Spleen (tissue), 11 donors: ENCODE results near the gene DNAAF1. TPM values are rescaled to one million over a fixed set of nuclear protein-coding genes. Genes with fewer than 3 reads are reported as not detected.

Experiments used
- DNase-seq: peaks from one replicate; pipeline ENCODE4 v3.0.0-alpha.2; 2020
- H3K27ac ChIP-seq, 8 donors: fragments of 200-600 bp; sonication (generic) in 7 of 8; 1 replicate in 4 of 8; 2 replicates in 4 of 8; pipeline versions ENCODE4 v1.5.0 to v1.8.0; 2016 to 2021; ENCODE audit warnings: inconsistent platforms in 4 of 8, mild to moderate bottlenecking in 4 of 8, moderate library complexity in 1 of 8
- H3K27me3 ChIP-seq, 7 donors: fragments of 200-600 bp; sonication (generic) in 6 of 7; replicated peaks in 1 of 7; 1 replicate in 4 of 7; 2 replicates in 3 of 7; pipeline versions ENCODE4 v1.5.0 to v1.8.0; 2016 to 2021; ENCODE audit warnings: inconsistent platforms in 3 of 7, mild to moderate bottlenecking in 1 of 7
- H3K36me3 ChIP-seq, 6 donors: fragments of 200-600 bp; sonication (generic) in 5 of 6; 1 replicate in 4 of 6; 2 replicates in 2 of 6; pipeline versions ENCODE4 v1.5.0 to v1.8.0; 2016 to 2021; ENCODE audit warnings: inconsistent platforms in 2 of 6
- H3K4me1 ChIP-seq, 6 donors: fragments of 200-600 bp; sonication (generic) in 5 of 6; 1 replicate in 3 of 6; 2 replicates in 3 of 6; pipeline versions ENCODE4 v1.5.0 to v1.8.0; 2016 to 2021; ENCODE audit warnings: inconsistent platforms in 3 of 6
- H3K4me3 ChIP-seq, 8 donors: fragments of 200-600 bp; sonication (generic) in 7 of 8; 1 replicate in 4 of 8; 2 replicates in 4 of 8; pipeline versions ENCODE4 v1.5.0 to v1.8.0; 2016 to 2021; ENCODE audit warnings: inconsistent platforms in 4 of 8, mild to moderate bottlenecking in 4 of 8, moderate library complexity in 2 of 8
- H3K9me3 ChIP-seq, 8 donors: fragments of 200-600 bp; sonication (generic) in 7 of 8; 1 replicate in 4 of 8; 2 replicates in 4 of 8; pipeline versions ENCODE4 v1.5.0 to v1.8.0; 2016 to 2021; ENCODE audit warnings: inconsistent platforms in 4 of 8
- CTCF ChIP-seq, 11 experiments: fragments of 200-600 bp in 7 of 11; fragments of 450-650 bp in 4 of 11; sonication (generic) in 4 of 11; IDR thresholded peaks in 8 of 11; conservative IDR thresholded peaks in 3 of 11; 1 replicate in 7 of 11; 2 replicates in 4 of 11; pipeline versions ENCODE4 v1.4.0 to v1.8.0; 2016 to 2021; ENCODE audit warnings: antibody characterized with exemption in 11 of 11, inconsistent platforms in 4 of 11, mild to moderate bottlenecking in 1 of 11
- POLR2A ChIP-seq, 3 donors: fragments of 450-650 bp; IDR thresholded peaks; one replicate each; pipeline ENCODE4 v1.5.1; 2017; ENCODE audit warnings: antibody characterized with exemption in 3 of 3, mild to moderate bottlenecking in 1 of 3
- POLR2AphosphoS5 ChIP-seq, 3 donors: sonication (generic); formaldehyde crosslinking; IDR thresholded peaks; one replicate each; pipeline ENCODE4 v1.5.1; 2017; ENCODE audit warnings: antibody characterized with exemption in 3 of 3
- WGBS, 5 donors: extraction: QIAGEN DNeasy Blood & Tissue Kit in 3 of 5; methylation state at CpG; one replicate each; pipeline versions ENCODE4 v1.1.5 to v1.1.7; 2013 to 2018; 5-methylcytosine and 5-hydroxymethylcytosine counted together
- intact Hi-C: fragments of 100-400 bp; cut with DNase I; formaldehyde crosslinking; loops from one replicate; pipeline ENCODE4 v1.15.0; 2023; ENCODE audit warnings: low total_unique reads
- polyA plus RNA-seq, 3 donors: library from polyadenylated mRNA; stranded (reverse); fragments of 200-250 nt; gene quantifications; one replicate each; pipeline ENCODE4 v1.2.1, GENCODE V29; 2013
- total RNA-seq, 7 donors: library from RNA; depleted of rRNA in 3 of 7; stranded (reverse); fragments of >200 nt in 3 of 7; fragmentation: NEBNext Ultra II Directional in 4 of 7; extraction: Animal tissue kit (Norgen Biotek cat#: 25700) in 4 of 7; gene quantifications; one replicate each; pipeline versions ENCODE4 v1.1.0 to v1.2.1, GENCODE V29; 2016 to 2021
- donor health status: healthy with polysubstance abuse.
- donor health status: DM: no; HTN: no; CAD: no; lungs with moderate emphysema.
- donor health status: DM: no; HTN: no; CAD: no.
- donor health status: Bipolar disorder and iron deficiency.
- donor health status: healthy.
- donor health status: DM: no; HTN: no; CAD: no.
- donor health status: DM: yes; HTN: yes; CAD: no.

DNAAF1 gene
- total and polyA plus RNA-seq, 10 donors = 0.20 to 4.3 (median 1.3) TPM; not detected in 1

GRCh38 chr16:84155226-84155625 is 10.1 kb downstream of the DNAAF1 start:
- Histone ChIP-seq H3K9me3 (no peaks in the 10 kb centered on the region), H3K27ac (no peak overlapping the region), H3K4me1 (no peaks in the 10 kb centered on the region), H3K27me3 (peaks cover 0 to 30% (median 6%) of the 10 kb centered on the region in 7 donors), H3K4me3 (no peak overlapping the region), H3K36me3 (no peaks in the 10 kb centered on the region)
- WGBS, 5 donors = 89 to 96% (median 93%) methylated on average over 4 of the region's 4 CpGs
- intact Hi-C loops = no loop called here
- no peak for DNase-seq
- TF ChIP-seq CTCF (IDR thresholded peaks at IDR 0.05 in 8 of 11, conservative IDR thresholded peaks at IDR 0.05 in 3 of 11) (no peak), POLR2AphosphoS5 (IDR thresholded peaks at IDR 0.05) (no peak), POLR2A (IDR thresholded peaks at IDR 0.05) (no peak)

DNA sequence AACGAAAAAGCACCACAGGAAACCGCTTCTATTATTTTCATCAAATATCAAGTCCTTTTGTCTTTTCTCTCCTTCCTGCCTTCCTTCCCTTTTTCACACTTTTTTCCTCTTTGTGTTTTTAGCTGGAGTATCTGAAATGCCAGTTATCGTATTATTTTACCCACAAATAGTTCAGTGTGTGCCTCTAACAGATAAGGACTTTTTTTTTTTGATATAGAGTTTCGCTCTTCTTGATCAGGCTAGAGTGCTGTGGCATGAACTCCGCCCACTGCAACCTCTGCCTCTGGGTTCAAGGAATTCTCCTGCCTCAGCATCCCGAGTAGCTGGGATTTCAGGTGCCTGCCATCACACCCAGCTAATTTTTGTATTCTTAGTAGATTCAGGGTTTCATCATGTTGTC is 10.7 kb downstream of the DNAAF1 start:
- Histone ChIP-seq H3K4me1 (no peaks in the 10 kb centered on the region), H3K9me3 (no peaks in the 10 kb centered on the region), H3K36me3 (no peaks in the 10 kb centered on the region), H3K27ac (no peak overlapping the region), H3K4me3 (no peak overlapping the region), H3K27me3 (peaks cover 0 to 36% (median 6%) of the 10 kb centered on the region in 7 donors)
- TF ChIP-seq CTCF (IDR thresholded peaks at IDR 0.05 in 8 of 11, conservative IDR thresholded peaks at IDR 0.05 in 3 of 11) (no peak), POLR2A (IDR thresholded peaks at IDR 0.05) (no peak), POLR2AphosphoS5 (IDR thresholded peaks at IDR 0.05) (no peak)
- DNase-seq = peak; percentile 4
- intact Hi-C loops = no loop called here
- 74 to 87% (median 75%) methylated on average over 6 of the region's 6 CpGs for WGBS, 5 donors

DNA sequence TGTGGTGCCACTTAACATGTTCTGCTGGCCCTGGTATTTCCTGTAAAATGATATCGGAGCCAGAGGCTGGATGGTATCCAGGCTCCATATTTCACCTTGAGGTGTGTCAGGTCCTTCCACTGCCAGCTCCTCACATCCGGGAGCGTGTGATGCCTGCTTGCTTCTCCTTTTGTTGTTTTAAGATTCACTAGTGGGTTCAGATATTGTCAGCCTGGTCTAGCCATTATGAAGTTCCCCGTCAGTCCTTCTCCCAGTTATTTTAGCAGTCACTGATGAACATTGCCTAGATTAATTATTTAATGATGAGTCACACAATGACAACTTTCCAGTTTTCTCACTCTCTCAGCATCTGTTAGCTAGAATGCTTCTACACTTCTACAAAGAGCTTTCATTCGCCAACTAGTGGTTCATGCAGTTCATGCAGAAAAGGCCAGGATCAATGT is 11.3 kb downstream of the DNAAF1 start:
- DNase-seq = no peak
- no peaks in the 10 kb centered on the region for H3K9me3 ChIP-seq
- H3K4me1 ChIP-seq = no peaks in the 10 kb centered on the region
- intact Hi-C loops = no loop called here
- H3K36me3 ChIP-seq = no peaks in the 10 kb centered on the region
- WGBS, 5 donors = 63 to 73% (median 71%) methylated on average over 5 of the region's 5 CpGs
- no peak for TF ChIP-seq CTCF (IDR thresholded peaks at IDR 0.05 in 8 of 11, conservative IDR thresholded peaks at IDR 0.05 in 3 of 11)
- TF ChIP-seq POLR2A (IDR thresholded peaks at IDR 0.05) = no peak
- TF ChIP-seq POLR2AphosphoS5 (IDR thresholded peaks at IDR 0.05) = no peak
- no peak overlapping the region for H3K27ac ChIP-seq
- H3K27me3 ChIP-seq = peaks cover 0 to 42% (median 9%) of the 10 kb centered on the region in 7 donors
- no peak overlapping the region for H3K4me3 ChIP-seq

- Histone ChIP-seq H3K36me3 (no peaks in the 10 kb centered on the region), H3K9me3 (no peaks in the 10 kb centered on the region), H3K27ac (no peak overlapping the region), H3K4me3 (no peak overlapping the region), H3K4me1 (no peaks in the 10 kb centered on the region), H3K27me3 (peaks cover 0 to 46% (median 9%) of the 10 kb centered on the region in 7 donors)
- 21 to 43% (median 32%) methylated on average over 9 of the region's 9 CpGs for WGBS, 5 donors
- no peak for TF ChIP-seq POLR2AphosphoS5 (IDR thresholded peaks at IDR 0.05)
- no peak for TF ChIP-seq POLR2A (IDR thresholded peaks at IDR 0.05)
- no peak for TF ChIP-seq CTCF (IDR thresholded peaks at IDR 0.05 in 8 of 11, conservative IDR thresholded peaks at IDR 0.05 in 3 of 11)
- intact Hi-C loops = no loop called here
- DNase-seq = peak; percentile 18
Measured at GRCh38 chr16:84159007-84159406, 13.9 kb downstream of the DNAAF1 start.
